Colonic mucosa (tissue), 4 donors: ENCODE data around the gene MS4A18. TPM values are rescaled to one million over a fixed set of nuclear protein-coding genes. Genes with fewer than 3 reads are reported as not detected.
"Not testable (repeated sequence)": the region's sequence is repeated elsewhere in the genome, so short reads cannot be mapped to it uniquely, and the experiment has no call there.

Experiments used
- DNase-seq: peaks from one replicate; pipeline ENCODE4 v3.0.0-alpha.2; 2020
- H3K27ac ChIP-seq: fragments of 200-600 bp; one replicate; pipeline ENCODE4 v1.8.0; 2021
- H3K27me3 ChIP-seq: fragments of 200-600 bp; one replicate; pipeline ENCODE4 v1.8.0; 2021
- H3K36me3 ChIP-seq: fragments of 200-600 bp; one replicate; pipeline ENCODE4 v1.8.0; 2021
- H3K4me1 ChIP-seq: fragments of 200-600 bp; one replicate; pipeline ENCODE4 v1.8.0; 2021; ENCODE audit warnings: mild to moderate bottlenecking
- H3K4me3 ChIP-seq: fragments of 200-600 bp; one replicate; pipeline ENCODE4 v1.8.0; 2021
- H3K9ac ChIP-seq, 2 donors: one replicate each; pipeline ENCODE4 v1.7.0; 2013; ENCODE audit warnings: control low read depth in 2 of 2, low read depth in 2 of 2, low read length in 2 of 2
- H3K9me3 ChIP-seq: fragments of 200-600 bp; one replicate; pipeline ENCODE4 v1.8.0; 2021
- CTCF ChIP-seq: fragments of 200-600 bp; IDR thresholded peaks from one replicate; pipeline ENCODE4 v1.8.0; 2022; ENCODE audit warnings: antibody characterized with exemption, mild to moderate bottlenecking
- intact Hi-C: fragments of 100-400 bp; cut with DNase I; formaldehyde crosslinking; loops from one replicate; pipeline ENCODE4 v1.14.1; 2022
- total RNA-seq, 2 donors: library from RNA; stranded (reverse); fragmentation: NEBNext Ultra II Directional in 1 of 2; extraction: Animal tissue kit (Norgen Biotek cat#: 25700) in 1 of 2; gene quantifications; one replicate each; pipeline ENCODE4 v1.2.1, GENCODE V29; 2021
- donor health status: healthy.
- donor health status: DM: no; HTN: no; CAD: no.
- donor health status: DM: no; HTN: no; CAD: no.

The MS4A18 gene
- total RNA-seq, 2 donors from 2014 or later, result not detected

DNA sequence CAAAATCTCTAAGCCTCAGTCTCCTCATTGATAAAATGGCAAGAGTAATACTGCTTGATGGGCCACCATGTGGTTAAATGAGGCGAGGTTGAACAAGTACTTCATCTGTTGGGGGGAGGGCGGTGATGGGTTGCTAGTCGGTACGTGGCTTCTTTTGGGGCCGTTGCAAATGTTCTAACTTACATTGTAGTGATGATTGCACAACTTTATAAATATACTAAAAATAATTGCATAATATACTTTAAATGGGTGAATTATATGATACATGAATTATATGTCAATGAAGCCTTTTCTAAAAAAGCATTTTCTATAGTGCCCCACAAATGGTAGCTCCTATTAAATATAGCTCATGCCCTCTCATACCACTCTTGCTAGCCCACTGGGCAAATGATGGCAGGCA is 18.6 kb upstream of the MS4A18 start:
- peaks cover 2% of the 10 kb centered on the region for H3K4me1 ChIP-seq
- no peak overlapping the region for H3K9ac ChIP-seq
- DNase-seq, result no peak
- H3K9me3 ChIP-seq, result no peaks in the 10 kb centered on the region
- no peaks in the 10 kb centered on the region for H3K36me3 ChIP-seq
- H3K27ac ChIP-seq, result no peak overlapping the region
- intact Hi-C loops, result loop anchor here (5.0 kb wide), 1 partner anchor 51 kb away; the partner anchor contains the start of gene MS4A15
- no peaks in the 10 kb centered on the region for H3K27me3 ChIP-seq
- TF ChIP-seq CTCF, result no peak
- no peak overlapping the region for H3K4me3 ChIP-seq

- Histone ChIP-seq H3K4me1 (peaks cover 6% of the 10 kb centered on the region), H3K4me3 (no peak overlapping the region), H3K27me3 (no peaks in the 10 kb centered on the region), H3K9me3 (no peaks in the 10 kb centered on the region), H3K9ac (no peak overlapping the region), H3K36me3 (no peaks in the 10 kb centered on the region), H3K27ac (no peak overlapping the region)
- DNase-seq, result no peak
- intact Hi-C loops, result loop anchor here (5.0 kb wide), 1 partner anchor 50 kb away; the partner anchor contains the start of gene MS4A15
- TF ChIP-seq CTCF, result no peak
These were observed 17.6 kb upstream of the MS4A18 start for GRCh38 chr11:60706931-60707330.

DNA sequence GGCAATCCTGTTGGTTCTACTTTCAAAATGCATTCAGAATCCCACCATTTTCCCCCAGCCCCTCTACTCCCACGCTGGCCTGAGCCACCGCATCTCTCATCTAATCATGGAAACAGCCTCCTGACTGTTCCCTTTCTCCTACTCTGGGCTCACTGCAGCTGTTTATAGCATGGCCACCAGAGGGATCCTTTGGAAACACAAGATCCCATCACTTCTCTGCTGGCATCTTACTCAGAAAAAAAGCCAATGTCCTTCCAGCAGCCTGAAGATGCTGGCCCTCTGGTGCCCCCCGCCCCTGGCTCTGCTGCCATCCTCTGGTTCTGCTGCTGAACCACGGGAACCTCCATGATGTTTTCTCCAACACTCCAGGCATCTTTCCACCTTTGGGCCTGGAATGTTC is 14.0 kb upstream of the MS4A18 start:
- Histone ChIP-seq H3K4me3 (no peak overlapping the region), H3K9ac (no peak overlapping the region), H3K4me1 (peaks cover 6% of the 10 kb centered on the region), H3K27ac (no peak overlapping the region), H3K9me3 (no peaks in the 10 kb centered on the region), H3K36me3 (no peaks in the 10 kb centered on the region), H3K27me3 (no peaks in the 10 kb centered on the region)
- DNase-seq, result no peak
- intact Hi-C loops, result no loop called here
- TF ChIP-seq CTCF, result peak; percentile 29

DNA sequence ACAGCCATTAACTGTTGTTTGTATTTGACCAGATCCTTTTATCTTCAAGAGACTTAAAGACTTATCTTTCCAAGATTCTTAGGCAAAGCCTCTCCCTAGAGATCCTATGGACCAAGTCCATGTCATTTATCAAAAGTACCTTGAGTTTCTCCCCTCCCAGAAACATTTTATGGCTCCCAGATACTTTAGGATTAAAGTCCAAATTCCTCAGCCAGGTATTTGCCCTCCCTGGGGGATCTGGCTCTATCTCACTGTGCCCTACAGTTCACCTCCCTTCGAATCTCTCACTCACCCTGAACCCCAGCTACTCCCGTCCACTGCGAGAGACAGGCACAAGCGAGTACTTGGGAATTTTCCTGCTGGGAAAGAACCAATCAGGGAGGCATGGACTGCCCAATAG is 13.2 kb upstream of the MS4A18 start:
- intact Hi-C loops, result no loop called here
- no peaks in the 10 kb centered on the region for H3K27me3 ChIP-seq
- no peak for TF ChIP-seq CTCF
- peaks cover 6% of the 10 kb centered on the region for H3K4me1 ChIP-seq
- H3K9ac ChIP-seq, result no peak overlapping the region
- DNase-seq, result no peak
- no peak overlapping the region for H3K27ac ChIP-seq
- H3K9me3 ChIP-seq, result no peaks in the 10 kb centered on the region
- H3K36me3 ChIP-seq, result no peaks in the 10 kb centered on the region
- H3K4me3 ChIP-seq, result no peak overlapping the region

DNA sequence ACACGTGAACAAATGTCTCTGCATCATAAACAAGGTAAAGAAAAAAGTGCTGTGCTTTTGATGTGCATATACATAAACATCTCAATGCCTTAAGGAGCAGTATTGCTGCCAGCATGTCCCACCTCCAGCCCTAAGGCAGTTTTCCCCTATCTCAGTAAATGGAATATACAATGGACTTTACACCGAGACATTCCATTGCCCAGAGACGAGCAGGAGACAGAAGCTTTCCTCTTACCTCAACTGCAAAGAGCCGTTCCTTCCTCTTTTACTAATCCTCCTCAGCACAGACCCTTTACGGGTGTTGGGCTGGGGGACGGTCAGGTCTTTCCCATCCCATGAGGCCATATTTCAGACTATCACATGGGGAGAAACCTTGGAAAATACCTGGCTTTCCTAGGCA is 11.1 kb upstream of the MS4A18 start:
- H3K9me3 ChIP-seq, H3K36me3 ChIP-seq, DNase-seq, H3K9ac ChIP-seq, H3K4me1 ChIP-seq, H3K27me3 ChIP-seq, intact Hi-C loops, H3K27ac ChIP-seq, H3K4me3 ChIP-seq: not testable (repeated sequence)

DNA sequence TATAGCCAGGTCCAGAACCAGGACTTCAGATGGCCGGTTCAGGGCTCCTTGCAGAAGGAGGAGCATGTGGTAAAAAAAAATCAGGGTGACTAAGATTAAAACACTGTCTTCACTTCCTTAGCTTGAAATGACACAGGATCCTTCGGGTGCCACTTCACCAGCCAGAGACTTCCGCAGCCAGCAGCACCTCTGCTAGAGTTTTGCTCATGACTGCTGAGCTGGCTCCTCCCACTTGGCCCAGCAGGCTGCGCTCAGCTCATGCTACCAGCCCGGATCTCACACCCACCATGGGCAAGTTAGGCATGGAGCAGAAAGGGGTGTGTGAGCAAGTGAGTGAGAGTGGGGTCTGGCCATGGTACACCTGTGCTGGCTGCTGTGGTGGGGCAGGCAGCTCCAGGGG is 6.6 kb upstream of the MS4A18 start:
- peak overlapping the region; percentile 73 for H3K27ac ChIP-seq
- no peak overlapping the region for H3K4me3 ChIP-seq
- no peaks in the 10 kb centered on the region for H3K36me3 ChIP-seq
- H3K9me3 ChIP-seq, result no peaks in the 10 kb centered on the region
- TF ChIP-seq CTCF, result no peak
- intact Hi-C loops, result no loop called here
- no peak overlapping the region for H3K9ac ChIP-seq
- peaks cover 2% of the 10 kb centered on the region for H3K4me1 ChIP-seq
- peaks cover 5% of the 10 kb centered on the region for H3K27me3 ChIP-seq
- DNase-seq, result no peak
